ENCODE data around the gene GHR.

DNA sequence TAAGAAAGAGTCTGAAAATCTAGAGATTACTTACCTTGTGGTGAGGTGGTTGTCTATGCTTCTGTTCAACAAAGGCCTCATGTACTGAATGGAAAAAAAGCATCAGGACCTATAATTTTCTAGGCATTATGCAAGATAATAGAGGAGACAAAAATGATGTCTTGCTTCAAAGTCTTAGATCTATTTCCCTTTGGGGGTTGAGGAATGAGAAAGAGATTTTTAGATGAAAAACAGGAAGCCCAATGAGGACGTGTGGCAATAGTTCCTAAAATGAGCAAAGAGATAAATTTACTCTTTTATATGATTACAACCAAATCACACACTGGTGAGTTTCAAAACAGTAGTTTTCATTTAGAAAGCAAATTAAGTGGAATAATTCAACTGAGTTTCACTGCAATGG is 99.5 kb downstream of the GHR start:
- TF ChIP-seq REST (IDR thresholded peaks at IDR 0.05; ENCODE audit: insufficient read depth in 1 of 2, low read depth in 2 of 2, low read length in 1 of 2) (no peak), CTCF (IDR thresholded peaks at IDR 0.05) (no peak), POLR2AphosphoS5 (IDR thresholded peaks at IDR 0.05; ENCODE audit: low read depth, low read length) (no peak), TCF7L2 (IDR thresholded peaks at IDR 0.05; ENCODE audit: low read depth, low read length) (no peak)

Measured in Panc1 (cell line).